Posterior cingulate gyrus (tissue), 11 donors: ENCODE results near the gene CLDN11.

Experiments
- DNase-seq, 10 donors: peaks; one replicate each; pipeline versions ENCODE4 v3.0.0 to v3.0.0-alpha.2; 2020 to 2021; ENCODE audit warnings: mixed read lengths in 3 of 10
- intact Hi-C: fragments of 100-400 bp; cut with DNase I; formaldehyde crosslinking; loops from one replicate; pipeline ENCODE4 v1.15.1; 2023

The CLDN11 gene

DNA sequence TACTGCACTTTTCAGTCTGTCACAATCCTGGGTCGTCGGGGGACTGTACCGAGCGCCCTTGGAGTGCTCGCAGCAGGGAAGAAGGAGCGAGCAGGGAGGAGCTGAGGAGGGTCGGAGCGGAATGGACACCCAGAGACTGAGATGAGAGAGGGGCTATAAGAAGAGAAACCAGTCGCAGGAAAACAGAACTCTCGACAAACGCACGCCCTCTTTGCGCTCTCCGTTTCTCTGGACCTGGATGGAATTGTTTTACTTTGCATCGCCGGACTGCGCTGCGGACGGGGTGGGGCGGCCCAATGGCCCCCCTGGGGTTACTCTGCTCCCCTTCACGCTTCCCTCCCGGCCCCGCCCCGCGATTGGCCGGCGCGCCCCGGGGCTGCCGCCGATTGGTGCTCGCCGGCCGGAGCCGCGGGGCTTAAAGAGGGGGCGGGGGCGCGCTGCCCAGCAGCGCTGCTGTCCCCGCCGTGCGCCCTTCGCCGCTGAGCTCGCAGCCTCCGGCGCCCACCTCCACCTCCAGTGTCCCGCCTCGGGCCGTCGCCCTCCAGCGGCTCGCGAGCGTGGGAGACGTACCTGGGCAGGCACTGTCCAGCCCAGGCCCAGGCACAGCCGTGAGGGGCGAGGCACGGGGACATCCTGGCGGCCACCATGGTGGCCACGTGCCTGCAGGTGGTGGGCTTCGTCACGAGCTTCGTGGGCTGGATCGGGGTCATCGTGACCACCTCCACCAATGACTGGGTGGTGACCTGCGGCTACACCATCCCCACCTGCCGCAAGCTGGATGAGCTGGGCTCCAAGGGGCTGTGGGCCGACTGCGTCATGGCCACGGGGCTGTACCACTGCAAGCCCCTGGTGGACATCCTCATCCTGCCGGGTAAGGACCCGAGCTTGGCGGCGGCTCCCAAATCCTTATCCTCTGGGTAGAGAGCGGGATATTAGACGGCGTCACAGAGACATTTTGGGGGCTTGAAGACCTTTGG lies at the start of gene CLDN11:
Gene CLDN11 (plus strand): TSS at position 447 of the 977 bp plus-strand sequence. CDS start 199 bp downstream, at position 646.
- intact Hi-C loops, result loop anchor here (5.0 to 10.0 kb wide), 4 partner anchors 54 to 234 kb away; partner anchors contain the start of gene PHC3
- DNase-seq, result peak; percentile 57 to 97 (median 70)

DNA sequence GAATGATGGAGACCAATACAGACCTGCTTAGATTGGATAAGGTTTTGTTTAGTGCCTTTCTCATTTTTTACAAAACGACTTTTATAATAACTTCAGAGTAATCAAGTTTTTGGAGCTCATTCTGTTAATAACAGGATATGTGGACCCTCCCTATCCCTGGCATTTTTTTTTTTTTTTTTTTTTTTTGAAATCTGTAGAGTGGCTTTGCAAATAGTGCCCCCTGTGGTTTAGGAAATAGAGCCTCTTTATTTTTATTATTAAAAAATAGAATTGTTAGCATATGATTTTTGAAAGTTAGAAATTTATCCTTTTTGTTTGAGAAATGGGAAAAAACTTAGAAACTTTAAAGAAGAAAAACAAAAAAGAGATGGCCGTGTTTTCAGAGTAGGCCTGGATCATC lies 49.7 kb upstream of the CLDN11 start:
- no peak for DNase-seq
- intact Hi-C loops, result no loop called here

DNA sequence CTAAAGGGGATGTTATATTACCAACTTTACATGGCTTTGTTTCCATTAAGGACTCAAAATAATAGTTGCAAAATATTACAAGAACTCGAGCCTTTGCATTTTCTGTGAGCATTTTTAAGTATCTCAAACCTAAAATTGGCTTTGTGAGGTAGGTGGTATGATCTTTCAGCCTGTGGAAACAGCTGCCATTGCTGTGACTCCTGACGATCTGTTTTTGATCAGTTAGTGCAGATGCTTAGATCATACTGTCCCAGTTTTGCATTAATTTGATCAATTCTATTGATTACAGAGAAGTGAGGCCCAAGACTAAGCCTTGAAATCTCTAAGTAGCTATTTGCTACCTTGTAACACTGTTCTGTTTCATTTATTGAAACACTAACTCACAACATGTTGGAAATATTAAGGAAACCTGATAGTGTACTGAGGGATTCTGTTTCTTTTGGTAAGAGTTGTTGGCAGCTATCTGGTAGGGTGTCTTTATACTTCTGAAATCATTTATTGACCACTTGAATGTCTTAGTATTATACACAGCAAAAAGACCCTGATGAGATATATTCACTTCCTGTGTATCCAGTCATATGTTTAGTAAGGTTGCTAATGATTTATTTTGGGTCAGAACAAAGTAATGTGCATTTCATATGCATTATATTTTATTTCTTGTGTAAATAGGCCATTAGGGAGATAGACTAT lies 46.3 kb upstream of the CLDN11 start:
- DNase-seq, result no peak
- intact Hi-C loops, result loop anchor here (10.0 kb wide), 1 partner anchor 68 kb away; no protein-coding TSS in a partner anchor

DNA sequence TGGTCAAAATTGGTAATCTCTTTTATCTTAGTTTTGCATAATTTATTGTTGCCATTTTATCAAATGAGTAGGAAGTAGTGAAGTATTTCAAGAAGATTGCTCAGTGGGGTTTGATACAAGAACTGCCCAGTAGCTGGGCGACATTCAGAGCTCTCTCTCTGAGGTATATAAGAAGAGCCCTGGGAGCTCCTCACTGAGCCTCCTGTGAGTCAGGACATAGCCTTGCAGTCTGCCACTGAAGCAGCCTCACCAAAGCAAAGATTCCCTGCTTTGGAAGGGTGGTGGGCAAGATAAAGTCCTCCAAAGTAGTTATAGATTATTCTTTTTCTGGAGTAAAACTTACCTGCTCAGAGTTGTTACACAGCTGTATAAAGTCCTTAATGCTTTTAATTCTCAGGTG lies 35.1 kb upstream of the CLDN11 start:
- intact Hi-C loops, result no loop called here
- DNase-seq, result no peak

DNA sequence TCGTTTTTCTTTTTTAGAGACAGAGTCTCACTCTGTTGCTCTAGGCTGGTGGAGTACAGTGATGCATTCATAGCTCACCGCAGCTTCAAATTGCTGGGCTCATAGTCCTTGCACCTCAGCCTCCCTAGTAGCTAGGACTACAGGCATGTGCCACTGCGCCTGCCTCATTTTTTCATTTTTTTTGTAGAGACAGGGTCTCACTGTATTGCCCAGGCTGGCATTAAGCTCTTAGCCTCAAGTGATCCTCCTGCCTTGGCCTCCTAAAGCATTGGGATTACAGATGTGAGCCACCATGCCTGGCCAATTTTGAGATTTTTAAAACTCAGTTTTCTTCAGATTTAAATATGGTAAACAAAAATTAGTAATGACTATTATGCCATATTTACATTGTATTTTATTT lies 32.2 kb upstream of the CLDN11 start:
- intact Hi-C loops, result no loop called here
- no peak for DNase-seq

DNA sequence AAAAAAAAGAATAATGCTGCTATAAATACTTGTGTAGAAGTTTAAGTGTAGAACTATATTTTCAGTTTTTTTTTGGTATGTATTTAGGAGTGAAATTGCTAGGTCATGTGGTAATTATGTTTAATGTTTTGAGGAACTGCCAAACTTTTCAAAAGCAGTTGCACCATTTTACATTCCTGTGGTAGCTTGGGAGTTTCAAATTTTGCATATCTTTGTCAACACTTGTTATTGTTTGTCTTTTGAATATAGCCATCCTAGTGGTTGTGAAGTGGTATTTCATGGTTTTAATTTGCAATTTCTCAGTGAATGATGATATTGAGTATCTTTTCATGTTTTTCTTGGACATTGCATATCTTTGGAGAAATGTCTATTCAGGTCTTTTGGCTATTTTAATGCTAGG lies 30.7 kb upstream of the CLDN11 start:
- intact Hi-C loops, result no loop called here
- DNase-seq, result no peak

DNA sequence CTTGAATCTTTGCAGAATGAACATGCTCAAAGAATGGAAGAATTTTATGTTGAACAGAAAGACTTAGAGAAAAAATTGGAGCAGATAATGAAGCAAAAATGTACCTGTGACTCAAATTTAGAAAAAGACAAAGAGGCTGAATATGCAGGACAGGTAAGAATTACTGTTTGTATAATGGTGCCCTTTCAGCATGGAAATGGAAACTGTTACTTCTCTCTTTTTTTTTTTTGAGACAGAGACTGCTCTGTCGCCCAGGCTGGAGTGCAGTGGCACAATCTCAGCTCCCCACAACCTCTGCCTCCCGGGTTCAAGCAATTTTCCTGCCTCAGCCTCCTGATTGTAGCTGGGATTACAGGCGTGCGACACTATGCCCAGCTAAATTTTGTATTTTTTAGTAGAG lies 27.6 kb upstream of the CLDN11 start:
- no peak for DNase-seq
- intact Hi-C loops, result no loop called here

DNA sequence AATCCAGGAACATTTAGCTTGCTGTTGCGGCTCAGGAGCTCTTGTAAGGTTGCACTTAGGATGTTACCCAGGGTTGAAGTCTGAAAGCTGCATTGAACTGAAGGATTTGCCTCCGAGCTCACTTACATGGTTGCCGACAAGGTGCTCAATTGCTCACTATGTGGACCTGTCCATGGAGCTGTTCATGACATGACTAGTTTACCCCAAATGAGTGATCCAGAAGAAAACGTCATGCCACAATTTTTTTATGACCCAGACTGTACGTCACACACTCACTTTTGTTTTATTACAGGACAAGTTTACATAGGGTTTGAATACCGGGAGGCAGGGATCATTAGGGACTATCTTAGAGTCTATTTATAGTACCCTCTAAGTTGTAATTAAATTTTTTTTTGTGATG lies 21.0 kb upstream of the CLDN11 start:
- intact Hi-C loops, result no loop called here

DNA sequence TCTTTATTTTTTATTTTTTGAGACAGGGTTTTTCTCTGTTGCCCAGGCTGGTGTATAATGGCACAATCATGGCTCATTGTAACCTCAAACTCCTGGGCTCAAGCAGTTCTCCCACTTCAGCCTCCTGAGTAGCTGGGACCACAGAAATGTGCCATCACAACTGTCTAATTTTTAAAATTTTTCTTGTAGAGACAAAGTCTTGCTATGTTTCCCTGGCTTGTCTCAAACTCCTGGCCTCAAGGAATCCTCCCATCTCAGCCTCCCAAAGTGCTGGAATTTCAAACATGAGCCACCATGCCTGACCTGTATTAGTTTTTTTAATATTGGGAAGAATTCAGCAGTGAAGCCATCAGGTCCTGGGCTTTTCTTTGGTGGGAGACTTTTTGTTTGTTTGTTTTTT lies 13.6 kb upstream of the CLDN11 start:
- intact Hi-C loops, result no loop called here

More for the DNA sequence above, 21.0 kb upstream of the CLDN11 start:
- no peak for DNase-seq

DNA sequence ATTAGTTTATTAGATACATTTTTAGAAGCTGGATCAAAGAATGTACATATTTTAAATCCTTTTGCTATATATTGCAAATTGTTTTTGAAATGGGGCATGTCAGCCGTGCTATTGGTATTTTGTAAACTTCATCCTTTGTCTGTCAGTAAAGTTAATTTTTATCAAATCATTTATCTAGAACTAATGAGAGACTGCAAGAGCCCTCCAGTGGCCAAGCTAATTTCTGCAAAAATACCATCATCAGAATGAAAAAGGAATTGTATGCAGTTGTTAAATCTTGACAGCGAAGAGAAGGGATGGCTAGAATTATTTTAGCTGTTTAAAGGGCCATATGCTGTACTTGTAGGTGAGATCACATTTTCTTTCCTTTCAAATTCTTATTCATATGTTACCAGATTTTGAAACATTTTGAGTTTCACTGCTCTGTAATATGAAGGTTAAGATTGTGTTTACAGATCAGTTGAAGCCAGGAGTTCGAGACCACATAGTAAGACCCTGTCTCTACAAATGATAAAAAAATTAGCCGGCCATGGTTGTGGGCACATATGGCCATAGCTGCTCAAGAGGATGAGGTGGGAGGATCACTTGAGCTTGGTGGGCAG lies 8.1 kb upstream of the CLDN11 start:
- no peak for DNase-seq
- intact Hi-C loops, result loop anchor here (2.0 to 10.0 kb wide), 3 partner anchors 100 to 226 kb away; partner anchors contain the start of gene PHC3

More for the DNA sequence above, 13.6 kb upstream of the CLDN11 start:
- no peak for DNase-seq

DNA sequence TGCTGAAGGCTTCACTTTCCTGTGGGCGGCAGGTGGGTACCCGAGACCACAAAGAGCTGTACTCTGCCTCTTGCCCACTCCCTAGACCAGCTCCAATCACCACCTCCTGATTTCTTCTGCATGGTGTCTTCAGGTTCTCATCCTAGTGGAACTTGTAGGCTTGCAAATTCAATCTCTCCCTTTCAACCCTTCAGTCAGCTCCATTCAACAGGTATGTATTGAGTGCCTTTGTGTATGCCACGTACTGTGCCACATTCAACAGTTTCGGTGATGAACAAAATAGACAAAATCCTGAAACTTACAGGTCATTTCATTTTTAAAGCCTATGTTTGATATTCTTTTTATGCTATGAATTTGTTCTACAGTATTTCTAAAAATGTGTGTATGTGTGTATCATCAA lies 5.4 kb upstream of the CLDN11 start:
- intact Hi-C loops, result loop anchor here (10.0 kb wide), 2 partner anchors 212 to 228 kb away; partner anchors contain the start of gene PHC3
- no peak for DNase-seq

DNA sequence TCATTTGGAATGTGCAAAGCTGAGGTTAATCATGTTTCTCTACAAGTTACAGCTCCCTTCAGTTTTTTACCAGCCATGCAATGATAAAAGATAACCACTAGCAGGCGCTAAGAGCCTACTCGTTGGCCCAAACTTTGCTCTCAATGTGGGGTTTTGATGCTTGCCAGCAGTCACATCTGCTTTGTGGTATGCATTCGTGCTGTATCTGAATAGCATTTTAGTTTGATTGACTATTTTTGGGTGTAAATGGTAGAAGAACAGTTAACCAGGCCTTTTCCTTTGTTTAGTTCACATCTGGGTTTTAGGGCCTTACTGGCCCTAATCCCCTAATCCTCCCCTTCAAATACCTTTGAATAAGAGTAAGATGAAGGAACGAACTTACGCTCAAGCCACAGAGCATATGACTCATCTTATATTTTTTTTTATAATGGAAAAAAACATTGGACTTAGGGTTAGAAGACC lies 4.4 kb upstream of the CLDN11 start:
- DNase-seq, result peak in 4 of 10 donors; percentile 40 to 88 (median 46)
- intact Hi-C loops, result loop anchor here (1.0 to 10.0 kb wide), 4 partner anchors 211 to 398 kb away; partner anchors contain the start of gene PHC3

DNA sequence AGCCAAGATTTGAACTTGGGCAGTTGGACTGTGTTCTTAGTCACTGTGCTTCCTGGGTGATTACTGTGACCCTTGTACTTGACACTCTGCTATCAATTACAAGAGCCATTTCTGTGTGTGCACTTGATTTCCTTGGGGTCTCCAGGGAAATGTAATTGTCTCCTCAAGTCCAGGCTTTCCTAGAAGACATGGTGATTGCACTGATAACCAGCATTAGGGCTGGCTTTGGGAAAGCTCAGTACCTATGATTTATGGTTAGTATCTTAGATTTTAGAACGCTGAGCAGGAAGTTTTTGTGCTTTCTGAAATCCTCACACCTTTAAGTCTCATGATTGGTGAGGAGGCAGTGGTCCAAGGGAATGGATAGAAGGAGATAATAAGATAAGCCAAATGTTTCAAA lies 1.6 kb upstream of the CLDN11 start:
- intact Hi-C loops, result loop anchor here (5.0 to 10.0 kb wide), 4 partner anchors 55 to 232 kb away; partner anchors contain the start of gene PHC3
- no peak for DNase-seq

DNA sequence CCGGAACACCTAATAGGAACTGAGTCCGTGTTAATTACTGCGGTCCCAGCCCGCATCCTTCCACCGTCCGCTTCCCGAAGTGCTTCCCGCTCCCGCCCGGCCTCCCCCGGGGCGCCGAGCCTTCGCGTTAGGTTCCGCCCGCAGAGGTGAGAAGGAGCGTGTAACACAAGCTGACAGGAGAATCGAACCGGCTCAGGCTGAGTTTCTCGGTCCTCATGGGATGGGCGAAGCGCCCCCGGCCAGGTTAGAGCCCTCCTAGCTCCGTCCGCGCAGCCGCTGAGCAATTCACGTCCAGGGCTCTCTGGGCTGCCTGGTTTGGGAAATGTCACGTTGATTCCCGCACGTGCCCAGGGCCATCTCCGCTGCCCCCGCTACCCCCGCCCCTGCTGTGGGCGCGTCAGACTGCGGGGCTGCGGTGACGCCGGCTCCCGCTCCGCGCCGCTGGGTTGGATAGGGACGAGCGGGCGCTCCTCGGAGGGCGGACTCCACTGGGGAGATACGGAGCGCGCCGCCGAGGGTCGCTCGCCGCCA lies 954 bp downstream of the CLDN11 start:
- peak in 8 of 10 donors; percentile 43 to 94 (median 66) for DNase-seq
- intact Hi-C loops, result loop anchor here (5.0 to 10.0 kb wide), 4 partner anchors 53 to 235 kb away; partner anchors contain the start of gene PHC3

DNA sequence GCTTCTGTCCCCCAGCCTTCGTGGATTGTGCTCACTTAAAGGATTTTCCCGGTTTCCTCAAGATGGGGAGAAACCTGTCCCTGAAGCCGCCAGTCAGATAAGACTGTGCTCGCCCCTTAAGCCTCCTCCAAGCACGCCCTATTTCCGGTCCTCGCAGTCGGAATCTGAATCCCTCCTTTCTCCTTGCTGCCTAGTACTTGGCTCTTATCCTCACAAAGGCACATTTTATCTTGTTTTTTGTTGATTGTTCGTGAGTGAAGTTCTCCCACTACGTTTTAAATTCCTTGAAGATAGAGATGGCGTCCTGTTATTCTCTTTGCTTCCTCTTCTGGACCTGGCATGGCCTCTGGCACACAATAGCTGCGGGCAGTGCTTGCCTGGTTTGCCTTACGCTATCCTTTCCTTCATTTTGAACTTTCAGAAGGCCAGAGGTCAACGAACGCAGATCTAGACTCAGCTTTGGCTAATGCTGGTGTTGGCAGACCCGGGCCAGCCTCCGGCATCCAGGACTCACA lies 1.7 kb downstream of the CLDN11 start:
- intact Hi-C loops, result no loop called here
- DNase-seq, result peak in 1 of 10 donors; percentile 68

DNA sequence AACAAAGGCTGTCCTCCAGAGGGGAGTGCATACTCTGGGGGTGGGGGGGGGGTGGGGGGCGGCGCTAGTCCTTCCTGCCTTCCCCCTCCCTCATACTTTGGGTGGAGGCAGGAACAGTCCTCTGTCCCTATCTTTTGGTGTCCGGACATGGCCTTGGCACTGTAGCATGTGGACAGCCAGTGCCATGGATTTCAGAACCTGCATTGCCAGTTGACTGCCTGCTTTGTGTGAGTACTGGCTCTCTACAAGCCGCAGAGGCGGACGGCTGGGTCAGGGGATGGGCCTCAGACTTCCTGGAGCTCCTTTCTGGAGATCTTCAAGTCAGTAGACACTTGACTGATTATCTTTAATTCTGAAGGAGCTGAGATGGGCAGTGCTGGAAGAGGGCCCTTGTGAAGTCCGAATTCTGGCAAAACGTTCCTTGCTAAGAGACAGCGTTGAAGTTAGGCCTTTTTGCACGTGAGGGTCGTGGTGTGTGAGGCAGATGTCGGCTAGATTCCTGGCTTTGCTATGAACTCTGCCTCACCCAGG lies 2.5 kb downstream of the CLDN11 start:
- DNase-seq, result peak in 7 of 10 donors; percentile 25 to 91 (median 68)

DNA sequence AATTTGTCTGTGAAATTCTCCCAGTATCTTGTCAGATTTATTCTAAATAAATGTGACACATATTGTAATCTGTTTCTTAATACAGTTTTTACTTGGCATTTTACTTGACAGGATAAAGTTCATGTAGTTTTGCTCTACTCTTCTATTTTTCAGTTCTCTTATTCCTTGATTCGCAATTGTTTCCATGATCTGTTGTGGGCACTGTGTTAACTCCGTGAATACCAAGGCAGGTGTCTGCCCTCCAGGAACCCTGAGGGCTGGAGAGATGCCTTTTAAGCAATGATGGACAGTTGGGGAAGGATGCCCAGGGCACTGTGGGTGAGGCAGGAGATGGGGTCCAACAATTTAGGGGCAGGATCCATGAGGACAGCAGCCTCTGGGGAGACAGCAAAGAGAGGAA lies 3.1 kb downstream of the CLDN11 start:
- DNase-seq, result peak in 1 of 10 donors; percentile 26
- intact Hi-C loops, result no loop called here

More for the DNA sequence above, 2.5 kb downstream of the CLDN11 start:
- intact Hi-C loops, result no loop called here

DNA sequence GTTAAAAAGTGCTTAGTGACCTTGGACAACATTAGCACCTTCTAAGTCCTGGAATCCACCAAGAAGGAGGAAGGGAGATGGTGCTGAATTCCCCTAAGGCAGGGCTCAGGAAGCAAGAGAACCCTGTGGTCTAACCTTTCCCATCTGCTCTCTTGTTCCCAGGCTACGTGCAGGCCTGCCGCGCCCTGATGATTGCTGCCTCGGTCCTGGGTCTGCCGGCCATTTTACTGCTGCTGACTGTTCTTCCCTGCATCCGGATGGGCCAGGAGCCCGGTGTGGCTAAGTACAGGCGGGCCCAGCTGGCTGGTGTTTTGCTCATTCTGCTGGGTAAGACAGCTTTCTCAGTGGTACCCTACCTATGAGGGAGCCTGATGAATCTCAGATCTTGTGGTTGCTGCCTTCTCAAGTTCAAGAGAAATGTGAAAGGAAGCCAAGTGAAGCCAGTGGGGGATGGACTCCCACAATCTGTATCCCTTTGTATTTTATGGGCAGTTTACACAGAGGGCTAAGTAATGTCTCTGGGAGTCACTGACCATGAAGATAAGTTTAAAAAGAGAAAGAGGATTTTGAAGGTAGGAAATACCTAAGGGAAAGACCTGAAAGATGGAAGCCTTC lies 4.4 kb downstream of the CLDN11 start:
- DNase-seq, result peak in 2 of 10 donors; percentile 41 to 84
- intact Hi-C loops, result no loop called here

DNA sequence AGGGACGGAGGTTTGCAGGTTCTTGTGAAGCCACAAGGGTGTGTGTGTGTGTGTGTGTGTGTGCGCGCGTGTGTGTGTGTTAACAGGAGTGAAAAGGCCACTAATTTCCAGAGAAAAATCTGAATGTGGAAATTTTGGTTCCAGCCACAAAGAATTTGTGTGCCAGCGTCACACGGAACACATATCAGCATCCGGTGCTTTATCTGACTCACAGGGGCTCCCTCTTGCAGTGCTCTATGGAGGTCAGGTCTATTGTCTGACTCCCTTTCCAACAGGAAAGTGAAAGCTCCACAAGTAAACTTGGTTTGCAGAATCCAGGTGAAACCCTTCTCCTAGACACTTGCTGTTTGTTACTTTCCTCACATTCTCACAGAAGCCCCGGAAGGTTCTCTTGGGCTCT lies 6.2 kb downstream of the CLDN11 start:
- no peak for DNase-seq
- intact Hi-C loops, result no loop called here
